Iris pigment epithelial cell (primary cell): Measurements from ENCODE around the gene RHOF.

ENCODE experiments used
- DNase-seq: peaks from one replicate; pipeline ENCODE4 v3.0.0-alpha.2; 2011; ENCODE audit warnings: low read depth

Gene RHOF

GRCh38 chr12:121793440-121793837, at the start of gene RHOF:
Gene RHOF, minus strand, starts transcription at chr12:121793688. Its CDS starts 55 bp downstream, at chr12:121793633.
- DNase-seq, result peak; percentile 16

- DNase-seq, result no peak
Observed at GRCh38 chr12:121839993-121840761, 46.7 kb upstream of the RHOF start.

- peak; percentile 97 for DNase-seq
Observed at GRCh38 chr12:121839106-121839992, 45.9 kb upstream of the RHOF start.

- DNase-seq, result no peak
Observed at GRCh38 chr12:121838126-121838525, 44.6 kb upstream of the RHOF start.

- no peak for DNase-seq
Observed at GRCh38 chr12:121837680-121838079, 44.2 kb upstream of the RHOF start.

GRCh38 chr12:121831571-121832245, 38.2 kb upstream of the RHOF start:
- DNase-seq, result no peak

- no peak for DNase-seq
Observed at GRCh38 chr12:121830588-121831265, 37.2 kb upstream of the RHOF start.

GRCh38 chr12:121830134-121830533, 36.6 kb upstream of the RHOF start:
- no peak for DNase-seq

- no peak for DNase-seq
Observed at GRCh38 chr12:121829250-121829918, 35.9 kb upstream of the RHOF start.

GRCh38 chr12:121828826-121829225, 35.3 kb upstream of the RHOF start:
- no peak for DNase-seq

GRCh38 chr12:121828306-121828705, 34.8 kb upstream of the RHOF start:
- no peak for DNase-seq

- no peak for DNase-seq
Observed at GRCh38 chr12:121827351-121828099, 34.0 kb upstream of the RHOF start.

- no peak for DNase-seq
Observed at GRCh38 chr12:121826318-121827150, 33.0 kb upstream of the RHOF start.

GRCh38 chr12:121825041-121825523, 31.6 kb upstream of the RHOF start:
- DNase-seq, result no peak

- DNase-seq, result no peak
Observed at GRCh38 chr12:121823727-121824115, 30.2 kb upstream of the RHOF start.

GRCh38 chr12:121823101-121823726, 29.7 kb upstream of the RHOF start:
- no peak for DNase-seq

GRCh38 chr12:121822393-121823100, 29.1 kb upstream of the RHOF start:
- DNase-seq, result no peak

- DNase-seq, result no peak
Observed at GRCh38 chr12:121820056-121820455, 26.6 kb upstream of the RHOF start.
